ENCODE measurements around the gene SLITRK6.

The SLITRK6 gene, protein sequence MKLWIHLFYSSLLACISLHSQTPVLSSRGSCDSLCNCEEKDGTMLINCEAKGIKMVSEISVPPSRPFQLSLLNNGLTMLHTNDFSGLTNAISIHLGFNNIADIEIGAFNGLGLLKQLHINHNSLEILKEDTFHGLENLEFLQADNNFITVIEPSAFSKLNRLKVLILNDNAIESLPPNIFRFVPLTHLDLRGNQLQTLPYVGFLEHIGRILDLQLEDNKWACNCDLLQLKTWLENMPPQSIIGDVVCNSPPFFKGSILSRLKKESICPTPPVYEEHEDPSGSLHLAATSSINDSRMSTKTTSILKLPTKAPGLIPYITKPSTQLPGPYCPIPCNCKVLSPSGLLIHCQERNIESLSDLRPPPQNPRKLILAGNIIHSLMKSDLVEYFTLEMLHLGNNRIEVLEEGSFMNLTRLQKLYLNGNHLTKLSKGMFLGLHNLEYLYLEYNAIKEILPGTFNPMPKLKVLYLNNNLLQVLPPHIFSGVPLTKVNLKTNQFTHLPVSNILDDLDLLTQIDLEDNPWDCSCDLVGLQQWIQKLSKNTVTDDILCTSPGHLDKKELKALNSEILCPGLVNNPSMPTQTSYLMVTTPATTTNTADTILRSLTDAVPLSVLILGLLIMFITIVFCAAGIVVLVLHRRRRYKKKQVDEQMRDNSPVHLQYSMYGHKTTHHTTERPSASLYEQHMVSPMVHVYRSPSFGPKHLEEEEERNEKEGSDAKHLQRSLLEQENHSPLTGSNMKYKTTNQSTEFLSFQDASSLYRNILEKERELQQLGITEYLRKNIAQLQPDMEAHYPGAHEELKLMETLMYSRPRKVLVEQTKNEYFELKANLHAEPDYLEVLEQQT

DNA sequence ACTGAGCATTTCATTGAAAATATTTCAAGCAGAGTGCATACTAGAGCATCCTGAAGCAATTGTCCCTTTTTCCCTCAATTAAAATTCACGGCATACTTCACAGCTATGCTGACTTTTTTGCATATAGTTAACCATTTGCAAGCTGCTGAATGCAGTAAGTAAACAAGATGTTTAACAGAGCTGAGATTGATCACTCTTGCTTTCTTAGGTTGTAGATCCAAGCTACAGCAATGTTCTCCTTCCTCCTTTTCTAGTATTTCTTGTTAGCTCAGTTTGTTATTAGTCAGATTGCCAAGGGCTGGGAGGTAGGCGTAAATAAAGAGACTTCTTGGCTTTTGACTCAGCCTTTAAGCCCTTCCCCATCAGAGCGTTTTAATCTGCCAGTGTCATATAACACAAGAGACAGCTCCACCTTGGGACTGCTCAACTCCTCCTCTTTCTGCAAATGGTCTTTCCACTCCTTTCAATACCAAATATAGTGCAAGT, at the start of gene SLITRK6:
Gene SLITRK6, minus strand, starts transcription at position 323 of the 486 bp plus-strand sequence. CDS start 2,911 bp downstream, outside the sequence.
- Mint-ChIP-seq H3K36me3 (no peaks in the 10 kb centered on the region), H3K27ac (no peak within 1 kb of the TSS), H3K27me3 (no peaks in the 10 kb centered on the region), H3K9me3 (ENCODE audit: low read depth) (no peaks in the 10 kb centered on the region), H3K4me3 (no peak within 1 kb of the TSS), H3K4me1 (ENCODE audit: low read depth) (no peaks in the 10 kb centered on the region)

DNA sequence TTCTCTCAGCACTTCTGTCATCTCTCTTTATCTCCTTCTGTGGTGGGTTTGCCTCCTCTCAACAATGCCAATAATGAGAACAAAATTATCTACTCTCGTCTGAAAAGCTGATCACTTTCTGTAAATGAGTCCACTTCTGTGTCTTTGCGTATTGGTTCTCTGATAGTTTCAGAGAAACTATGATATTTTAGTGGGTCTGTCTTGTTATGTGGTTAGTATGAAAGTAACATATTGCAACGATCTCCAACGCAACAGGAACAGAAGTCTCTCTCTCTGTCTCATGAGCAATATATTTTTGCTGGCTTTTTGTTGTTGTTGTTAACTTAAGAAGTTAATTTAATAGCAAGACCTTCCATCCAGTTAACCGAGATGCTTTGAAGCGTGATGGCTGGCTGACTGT, 47.8 kb upstream of the SLITRK6 start:
- no peak overlapping the region for H3K27ac Mint-ChIP-seq
- no peaks in the 10 kb centered on the region for H3K27me3 Mint-ChIP-seq
- H3K4me3 Mint-ChIP-seq = no peak overlapping the region
- H3K9me3 Mint-ChIP-seq (ENCODE audit: low read depth) = peaks cover 14% of the 10 kb centered on the region
- H3K4me1 Mint-ChIP-seq (ENCODE audit: low read depth) = no peaks in the 10 kb centered on the region
- H3K36me3 Mint-ChIP-seq = no peaks in the 10 kb centered on the region

DNA sequence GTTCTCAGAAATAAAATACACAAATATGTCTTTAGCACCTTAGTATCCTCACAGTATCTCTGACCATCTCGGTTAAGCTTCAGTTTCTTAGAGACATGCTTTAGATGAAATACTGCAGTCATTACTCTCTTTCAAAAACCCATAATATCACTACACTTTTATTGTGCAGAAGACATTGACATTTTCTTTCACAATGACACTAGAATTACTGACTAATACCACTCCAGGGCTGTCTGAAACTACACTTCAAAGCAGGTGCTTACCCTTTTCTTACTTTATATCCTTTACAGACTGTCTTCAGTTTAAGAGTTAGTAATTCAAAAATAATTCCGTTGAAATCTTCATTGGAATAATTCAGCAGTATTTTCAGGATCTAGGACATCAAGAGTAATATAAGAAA, 42.2 kb upstream of the SLITRK6 start:
- H3K36me3 Mint-ChIP-seq = no peaks in the 10 kb centered on the region
- H3K4me3 Mint-ChIP-seq = no peak overlapping the region
- no peaks in the 10 kb centered on the region for H3K27me3 Mint-ChIP-seq
- H3K4me1 Mint-ChIP-seq (ENCODE audit: low read depth) = no peaks in the 10 kb centered on the region
- H3K9me3 Mint-ChIP-seq (ENCODE audit: low read depth) = no peaks in the 10 kb centered on the region
- no peak overlapping the region for H3K27ac Mint-ChIP-seq

DNA sequence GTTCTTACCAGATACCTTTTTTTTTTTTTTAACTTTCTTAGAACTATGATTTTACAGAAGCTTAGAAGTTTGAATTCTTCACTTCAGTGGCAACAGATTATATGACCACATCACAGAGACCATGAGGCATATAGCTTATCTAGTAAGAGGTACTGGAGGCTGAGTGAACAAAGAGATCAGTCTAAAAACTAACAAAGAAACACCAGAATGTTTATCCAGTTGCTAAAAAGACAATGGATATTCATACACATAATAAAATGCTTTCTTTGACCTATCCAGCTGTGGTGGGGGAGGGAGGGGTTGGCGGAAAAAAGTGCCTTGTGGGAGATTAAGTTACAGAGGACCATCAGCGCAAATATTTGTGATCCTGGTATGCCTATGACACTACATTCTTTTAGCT, 34.7 kb upstream of the SLITRK6 start:
- Mint-ChIP-seq H3K4me3 (no peak overlapping the region), H3K9me3 (ENCODE audit: low read depth) (no peaks in the 10 kb centered on the region), H3K27me3 (no peaks in the 10 kb centered on the region), H3K27ac (no peak overlapping the region), H3K36me3 (no peaks in the 10 kb centered on the region), H3K4me1 (ENCODE audit: low read depth) (no peaks in the 10 kb centered on the region)

DNA sequence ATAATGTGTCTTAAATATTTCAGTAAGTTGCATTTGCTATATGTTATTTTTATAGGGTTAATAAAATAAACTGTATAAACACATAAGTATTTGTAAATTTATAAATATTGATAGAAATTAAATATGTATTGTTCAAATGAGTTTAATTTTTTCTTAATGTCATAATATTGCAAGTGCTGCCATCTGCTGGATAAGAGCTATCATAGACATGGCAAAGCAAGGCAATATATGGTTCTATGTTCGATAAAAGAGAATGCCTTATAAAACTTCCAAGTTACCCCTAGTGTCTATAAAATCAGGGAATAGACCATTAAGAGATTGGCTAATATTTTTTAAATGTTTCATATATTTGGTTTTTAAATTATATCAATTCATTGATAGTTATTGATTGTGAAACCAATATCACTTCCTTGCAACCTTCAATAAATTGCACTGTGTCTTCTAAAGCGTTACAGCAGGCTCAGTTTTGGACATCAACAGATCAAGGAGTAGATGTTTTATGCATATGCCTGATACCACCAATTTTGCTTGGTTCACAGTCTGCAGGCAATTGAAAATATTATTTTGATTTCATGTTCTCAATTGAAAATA, 29.0 kb upstream of the SLITRK6 start:
- H3K4me3 Mint-ChIP-seq = no peak overlapping the region
- no peak overlapping the region for H3K27ac Mint-ChIP-seq
- H3K36me3 Mint-ChIP-seq = no peaks in the 10 kb centered on the region
- H3K9me3 Mint-ChIP-seq (ENCODE audit: low read depth) = no peaks in the 10 kb centered on the region
- H3K27me3 Mint-ChIP-seq = no peaks in the 10 kb centered on the region
- no peaks in the 10 kb centered on the region for H3K4me1 Mint-ChIP-seq (ENCODE audit: low read depth)

DNA sequence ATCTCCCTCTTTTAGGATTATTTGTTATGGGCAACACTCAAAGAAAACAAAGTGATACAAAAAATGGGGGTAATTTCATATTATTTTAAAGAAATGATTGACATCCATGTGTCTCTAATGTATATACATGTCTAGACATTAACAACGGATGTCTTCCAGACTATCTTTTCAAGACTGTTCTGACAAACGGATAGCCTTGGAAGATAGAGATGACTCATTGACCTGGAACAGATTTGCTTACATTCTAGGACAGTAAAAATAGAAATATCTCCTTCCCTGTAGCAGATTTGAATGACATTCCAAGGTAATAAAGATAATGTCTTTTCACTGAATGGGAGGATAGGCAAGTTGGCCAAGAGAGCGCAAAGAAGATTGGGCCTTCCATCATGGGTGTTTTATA, 26.2 kb upstream of the SLITRK6 start:
- Mint-ChIP-seq H3K36me3 (no peaks in the 10 kb centered on the region), H3K27me3 (no peaks in the 10 kb centered on the region), H3K27ac (no peak overlapping the region), H3K4me3 (no peak overlapping the region), H3K4me1 (ENCODE audit: low read depth) (no peaks in the 10 kb centered on the region), H3K9me3 (ENCODE audit: low read depth) (peaks cover 4% of the 10 kb centered on the region)

DNA sequence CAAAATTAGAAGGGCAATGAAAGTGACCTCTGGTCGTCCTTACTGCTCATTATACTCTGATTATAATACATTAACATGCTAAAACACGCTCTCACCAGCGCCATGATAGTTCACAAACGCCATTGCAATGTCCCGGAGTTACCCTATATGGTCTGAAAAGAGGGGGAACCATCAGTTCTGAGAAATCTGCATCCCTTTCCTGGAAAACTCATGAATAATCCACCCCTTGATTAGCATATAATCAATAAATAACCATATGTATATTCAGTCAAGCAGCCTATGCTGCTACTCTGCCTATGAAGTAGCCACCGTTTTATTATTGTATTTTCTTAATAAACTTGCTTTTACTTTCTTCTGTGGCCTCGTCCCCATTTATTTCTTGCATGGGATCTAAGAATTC, 24.6 kb upstream of the SLITRK6 start:
- no peaks in the 10 kb centered on the region for H3K36me3 Mint-ChIP-seq
- H3K4me3 Mint-ChIP-seq = no peak overlapping the region
- no peaks in the 10 kb centered on the region for H3K27me3 Mint-ChIP-seq
- H3K9me3 Mint-ChIP-seq (ENCODE audit: low read depth) = peaks cover 4% of the 10 kb centered on the region
- H3K27ac Mint-ChIP-seq = no peak overlapping the region
- no peaks in the 10 kb centered on the region for H3K4me1 Mint-ChIP-seq (ENCODE audit: low read depth)

DNA sequence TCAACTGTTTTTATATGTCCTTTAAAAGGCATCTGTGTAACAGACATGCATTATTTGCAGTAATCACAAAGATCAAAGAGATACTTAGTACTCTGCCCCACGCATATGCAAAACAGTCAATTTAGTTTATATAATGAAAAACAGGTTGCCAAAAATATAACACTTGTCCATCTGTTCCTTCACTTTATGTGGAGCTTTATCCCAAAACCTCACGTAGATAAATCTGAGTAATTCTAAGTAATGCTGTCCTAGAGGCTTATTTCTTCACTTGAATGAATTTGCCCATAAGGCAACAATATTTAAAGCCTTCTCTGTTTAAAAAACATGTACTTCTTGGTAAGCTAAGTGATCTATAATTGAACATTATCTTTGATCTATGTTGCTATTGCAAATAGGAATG, 20.3 kb upstream of the SLITRK6 start:
- no peak overlapping the region for H3K27ac Mint-ChIP-seq
- H3K4me1 Mint-ChIP-seq (ENCODE audit: low read depth) = no peaks in the 10 kb centered on the region
- H3K36me3 Mint-ChIP-seq = no peaks in the 10 kb centered on the region
- no peaks in the 10 kb centered on the region for H3K27me3 Mint-ChIP-seq
- peaks cover 7% of the 10 kb centered on the region for H3K9me3 Mint-ChIP-seq (ENCODE audit: low read depth)
- H3K4me3 Mint-ChIP-seq = no peak overlapping the region

DNA sequence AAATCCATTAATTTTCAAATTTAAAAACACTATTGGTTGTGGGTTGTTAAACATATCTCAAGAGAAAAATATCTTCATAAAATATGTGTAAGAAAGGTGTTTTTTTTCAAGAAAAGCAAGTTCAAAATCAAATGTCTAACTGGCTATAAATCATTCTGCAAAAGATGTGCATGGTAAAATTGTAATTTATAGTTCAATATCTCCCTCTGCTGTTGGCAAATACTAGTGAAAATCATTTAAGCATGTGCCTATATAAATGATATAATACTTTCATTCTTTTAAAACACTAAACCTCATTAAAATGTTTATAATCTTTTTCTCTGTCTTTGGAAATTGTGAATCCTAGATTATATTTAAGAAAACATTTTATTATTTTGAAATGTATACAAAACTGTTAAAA, 17.2 kb upstream of the SLITRK6 start:
- Mint-ChIP-seq H3K27ac (no peak overlapping the region), H3K9me3 (ENCODE audit: low read depth) (peaks cover 3% of the 10 kb centered on the region), H3K36me3 (no peaks in the 10 kb centered on the region), H3K27me3 (no peaks in the 10 kb centered on the region), H3K4me1 (ENCODE audit: low read depth) (no peaks in the 10 kb centered on the region), H3K4me3 (no peak overlapping the region)

DNA sequence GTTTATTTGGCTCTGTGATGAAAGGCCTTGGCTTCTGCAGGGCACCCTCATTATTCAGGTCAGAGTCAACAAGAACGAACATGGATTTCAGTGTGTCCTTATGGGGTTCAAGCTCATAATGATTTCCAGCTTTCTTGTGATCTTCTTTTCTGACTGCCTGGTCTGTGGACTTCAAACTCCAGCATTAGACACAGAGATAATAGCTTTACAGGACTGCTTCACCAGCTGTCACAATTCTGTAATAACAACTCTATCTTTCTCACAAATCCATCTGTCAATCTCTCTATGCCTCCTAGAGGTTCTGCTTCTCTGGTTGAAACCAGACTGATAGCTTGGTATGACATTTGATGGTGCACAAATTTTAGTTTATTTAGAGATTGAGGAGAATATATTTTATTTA, 13.1 kb upstream of the SLITRK6 start:
- Mint-ChIP-seq H3K27ac (no peak overlapping the region), H3K4me3 (no peak overlapping the region), H3K36me3 (no peaks in the 10 kb centered on the region), H3K27me3 (no peaks in the 10 kb centered on the region), H3K9me3 (ENCODE audit: low read depth) (peaks cover 3% of the 10 kb centered on the region), H3K4me1 (ENCODE audit: low read depth) (no peaks in the 10 kb centered on the region)

DNA sequence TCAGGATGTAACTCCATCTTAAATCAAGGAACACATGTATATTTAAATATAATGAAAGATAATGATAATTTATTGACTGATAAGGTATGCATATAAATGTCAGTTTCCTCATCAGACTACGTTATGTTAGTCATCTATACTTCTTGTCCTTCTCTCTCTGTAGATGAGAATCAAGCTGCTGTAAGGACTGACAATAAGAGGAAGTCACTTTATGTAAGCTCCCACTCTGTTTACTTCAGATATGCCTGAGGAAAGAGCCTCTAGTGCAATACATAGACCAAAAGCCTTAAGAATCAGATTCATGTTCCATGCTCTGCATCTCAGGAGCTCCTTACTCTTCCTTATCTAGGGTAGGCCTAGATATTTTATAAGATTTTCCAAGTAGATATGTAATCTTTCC, 9.6 kb upstream of the SLITRK6 start:
- H3K27me3 Mint-ChIP-seq = no peaks in the 10 kb centered on the region
- no peaks in the 10 kb centered on the region for H3K36me3 Mint-ChIP-seq
- no peaks in the 10 kb centered on the region for H3K9me3 Mint-ChIP-seq (ENCODE audit: low read depth)
- H3K4me3 Mint-ChIP-seq = no peak overlapping the region
- no peak overlapping the region for H3K27ac Mint-ChIP-seq
- H3K4me1 Mint-ChIP-seq (ENCODE audit: low read depth) = no peaks in the 10 kb centered on the region

DNA sequence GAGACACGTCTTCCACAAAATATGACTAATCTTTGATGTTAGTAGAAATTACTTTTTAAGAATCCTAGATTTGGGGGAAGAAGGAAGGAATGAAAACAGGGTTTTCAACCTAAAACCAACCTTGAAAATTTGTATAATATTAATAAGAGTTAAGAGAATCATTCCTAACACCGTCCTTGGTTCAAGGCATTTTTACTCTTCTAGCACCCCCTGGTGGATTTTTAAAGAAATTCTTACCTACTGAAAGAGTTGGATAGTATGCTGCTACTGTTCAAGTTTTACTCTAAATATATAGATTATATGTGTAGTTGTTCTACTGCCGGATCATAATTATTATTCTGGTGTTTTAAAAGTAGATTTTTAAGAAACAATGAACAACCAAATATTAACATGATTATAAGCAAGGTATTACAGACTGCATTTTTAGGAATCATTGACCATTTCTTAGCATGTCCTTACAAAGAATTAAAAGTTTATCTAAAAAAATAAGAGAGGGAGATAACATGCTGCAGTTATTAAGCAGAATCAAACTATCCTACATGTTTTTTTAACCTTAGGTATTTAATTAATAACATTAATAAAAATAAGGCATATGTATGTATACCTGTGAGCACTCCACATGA, 7.4 kb upstream of the SLITRK6 start:
- no peaks in the 10 kb centered on the region for H3K9me3 Mint-ChIP-seq (ENCODE audit: low read depth)
- no peaks in the 10 kb centered on the region for H3K36me3 Mint-ChIP-seq
- H3K27me3 Mint-ChIP-seq = no peaks in the 10 kb centered on the region
- no peaks in the 10 kb centered on the region for H3K4me1 Mint-ChIP-seq (ENCODE audit: low read depth)
- H3K4me3 Mint-ChIP-seq = no peak overlapping the region
- H3K27ac Mint-ChIP-seq = no peak overlapping the region

DNA sequence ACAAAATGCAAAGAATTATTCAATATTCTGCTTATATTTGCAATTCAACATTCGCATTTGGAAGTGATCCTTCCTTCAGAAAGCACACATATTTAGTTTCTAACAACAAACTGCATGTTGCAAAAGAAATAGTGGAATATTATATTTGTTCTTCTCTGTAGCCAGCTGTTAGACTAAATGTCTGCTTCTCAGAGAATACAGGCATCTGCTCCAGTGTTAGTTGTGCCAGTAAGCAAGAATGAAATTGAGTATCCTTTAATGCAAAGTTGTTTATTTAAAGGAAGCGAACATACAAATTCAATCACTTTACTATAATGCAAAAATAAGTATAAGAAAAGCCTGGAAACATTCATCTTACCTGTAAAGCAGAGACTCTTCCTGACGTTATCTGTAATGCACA, 663 bp downstream of the SLITRK6 start:
- H3K9me3 Mint-ChIP-seq (ENCODE audit: low read depth) = no peaks in the 10 kb centered on the region
- H3K27me3 Mint-ChIP-seq = no peaks in the 10 kb centered on the region
- no peak overlapping the region for H3K4me3 Mint-ChIP-seq
- no peak overlapping the region for H3K27ac Mint-ChIP-seq
- H3K4me1 Mint-ChIP-seq (ENCODE audit: low read depth) = no peaks in the 10 kb centered on the region
- H3K36me3 Mint-ChIP-seq = no peaks in the 10 kb centered on the region

DNA sequence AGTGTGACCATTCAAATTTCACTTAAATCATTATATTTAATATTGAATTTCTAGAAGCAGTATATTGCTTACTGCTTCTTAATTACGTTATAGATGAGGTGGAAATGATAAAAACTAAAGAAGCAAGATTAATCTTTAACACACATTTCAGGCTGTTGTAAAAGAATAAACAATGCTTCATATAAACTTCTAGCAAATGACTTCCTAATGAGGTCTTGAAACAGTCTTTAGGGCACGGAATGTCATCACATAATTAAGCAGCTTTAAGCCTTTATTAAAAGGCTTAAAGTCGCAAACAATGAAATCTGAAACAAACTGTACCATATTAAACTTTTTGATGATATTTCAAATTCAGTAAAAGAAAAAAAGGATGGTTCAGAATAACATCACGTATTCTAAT, 1.9 kb downstream of the SLITRK6 start:
- Mint-ChIP-seq H3K27me3 (no peaks in the 10 kb centered on the region), H3K9me3 (ENCODE audit: low read depth) (no peaks in the 10 kb centered on the region), H3K4me3 (no peak overlapping the region), H3K27ac (no peak overlapping the region), H3K4me1 (ENCODE audit: low read depth) (no peaks in the 10 kb centered on the region), H3K36me3 (no peaks in the 10 kb centered on the region)

DNA sequence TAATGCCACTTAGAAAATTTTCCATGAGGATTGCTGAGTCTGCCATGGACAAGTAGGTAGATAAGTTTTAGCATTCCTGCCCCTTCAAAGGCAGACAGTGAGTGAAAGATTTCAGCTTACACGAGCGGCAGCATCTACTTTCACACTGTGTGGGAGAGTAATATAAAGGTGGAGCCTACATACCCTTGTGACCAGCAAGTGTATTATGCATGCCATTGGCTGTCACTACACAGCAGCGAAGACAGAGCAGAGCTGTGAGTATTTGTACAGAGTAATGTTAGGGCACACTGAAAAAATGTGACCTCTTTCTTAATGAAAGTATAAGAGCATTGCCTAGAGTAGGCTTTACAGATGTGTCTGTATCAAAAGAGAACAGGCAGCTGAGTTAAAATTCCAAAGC, 14.0 kb downstream of the SLITRK6 start:
- no peaks in the 10 kb centered on the region for H3K4me1 Mint-ChIP-seq (ENCODE audit: low read depth)
- H3K36me3 Mint-ChIP-seq = no peaks in the 10 kb centered on the region

More for the DNA sequence above, 14.0 kb downstream of the SLITRK6 start:
- Mint-ChIP-seq H3K27me3 (no peaks in the 10 kb centered on the region), H3K4me3 (no peak overlapping the region), H3K27ac (no peak overlapping the region), H3K9me3 (ENCODE audit: low read depth) (no peaks in the 10 kb centered on the region)
